H9 (cell line): Measurements from ENCODE around the gene TPCN2. TPM values are rescaled to one million over a fixed set of nuclear protein-coding genes. Genes with fewer than 3 reads are reported as not detected.

ENCODE experiments used
- DNase-seq: peaks from one replicate; pipeline ENCODE4 v3.0.0-alpha.2; 2017
- H2AFZ ChIP-seq: one replicate; pipeline ENCODE4 v1.6.1; 2013; ENCODE audit warnings: mild to moderate bottlenecking, low read length, control low read depth, moderate library complexity
- H2AK5ac ChIP-seq: 2 replicates; pipeline ENCODE4 v1.6.1; 2013; ENCODE audit warnings: low read length, control low read depth, mixed read lengths; ENCODE audit not compliant: insufficient read length
- H2BK120ac ChIP-seq: one replicate; pipeline ENCODE4 v1.6.1; 2013; ENCODE audit warnings: low read depth, mild to moderate bottlenecking, low read length, control low read depth, inconsistent platforms; ENCODE audit not compliant: poor library complexity, severe bottlenecking
- H2BK12ac ChIP-seq: 2 replicates; pipeline ENCODE4 v1.6.1; 2013; ENCODE audit warnings: low read length, control low read depth, mixed read lengths, low read depth; ENCODE audit not compliant: insufficient read length
- H2BK15ac ChIP-seq: 2 replicates; pipeline ENCODE4 v1.6.1; 2013; ENCODE audit warnings: low read depth, low read length, control low read depth
- H2BK20ac ChIP-seq: one replicate; pipeline ENCODE4 v1.6.1; 2013; ENCODE audit warnings: low read depth, mild to moderate bottlenecking, low read length, control low read depth, inconsistent platforms; ENCODE audit not compliant: poor library complexity, severe bottlenecking
- H2BK5ac ChIP-seq: 2 replicates; pipeline ENCODE4 v1.6.1; 2013; ENCODE audit warnings: low read length, control low read depth, mixed read lengths; ENCODE audit not compliant: insufficient read length
- H3K14ac ChIP-seq: 2 replicates; pipeline ENCODE4 v1.6.1; 2013; ENCODE audit warnings: low read length, control low read depth; ENCODE audit not compliant: insufficient read depth
- H3K18ac ChIP-seq: 2 replicates; pipeline ENCODE4 v1.6.1; 2013; ENCODE audit warnings: low read depth, mild to moderate bottlenecking, mixed read lengths, low read length, control low read depth; ENCODE audit not compliant: insufficient read length
- H3K23ac ChIP-seq: 2 replicates; pipeline ENCODE4 v1.6.1; 2013; ENCODE audit warnings: low read length, control low read depth, mixed read lengths, low read depth; ENCODE audit not compliant: insufficient read length
- H3K23me2 ChIP-seq: 2 replicates; pipeline ENCODE4 v1.6.1; 2013; ENCODE audit warnings: low read depth, mild to moderate bottlenecking, mixed read lengths, low read length, control low read depth; ENCODE audit not compliant: insufficient read length, poor library complexity, severe bottlenecking
- H3K27ac ChIP-seq: 2 replicates; pipeline ENCODE4 v1.5.1; 2013; ENCODE audit warnings: low read length, control low read depth, mixed read lengths, low read depth; ENCODE audit not compliant: insufficient read length
- H3K27me3 ChIP-seq: 2 replicates; pipeline ENCODE4 v1.6.1; 2013; ENCODE audit warnings: low read length, control low read depth, inconsistent platforms; ENCODE audit not compliant: insufficient read depth
- H3K4ac ChIP-seq: 2 replicates; pipeline ENCODE4 v1.6.1; 2013; ENCODE audit warnings: low read depth, mild to moderate bottlenecking, control low read depth, inconsistent platforms, low read length, moderate library complexity
- H3K4me1 ChIP-seq: 2 replicates; pipeline ENCODE4 v1.6.1; 2013; ENCODE audit warnings: low read length, control low read depth, inconsistent platforms; ENCODE audit not compliant: insufficient read depth
- H3K4me2 ChIP-seq: 2 replicates; pipeline ENCODE4 v1.6.1; 2013; ENCODE audit warnings: low read length, control low read depth, mixed read lengths; ENCODE audit not compliant: insufficient read length, insufficient read depth
- H3K56ac ChIP-seq: 2 replicates; pipeline ENCODE4 v1.6.1; 2013; ENCODE audit warnings: low read depth, mild to moderate bottlenecking, mixed read lengths, low read length, control low read depth; ENCODE audit not compliant: insufficient read length
- H3K79me1 ChIP-seq: 2 replicates; pipeline ENCODE4 v1.6.1; 2013; ENCODE audit warnings: low read depth, mild to moderate bottlenecking, moderate library complexity, low read length, control low read depth, inconsistent platforms; ENCODE audit not compliant: insufficient read depth, poor library complexity, severe bottlenecking
- H3K79me2 ChIP-seq: 2 replicates; pipeline ENCODE4 v1.6.1; 2013; ENCODE audit warnings: low read length, control low read depth, inconsistent platforms; ENCODE audit not compliant: insufficient read depth
- H3K9ac ChIP-seq: 2 replicates; pipeline ENCODE4 v1.6.1; 2013; ENCODE audit warnings: low read length, control low read depth, mixed read lengths; ENCODE audit not compliant: insufficient read length; ENCODE audit errors: extremely low read depth
- H3K9me3 ChIP-seq: one replicate; pipeline ENCODE4 v1.6.1; 2013; ENCODE audit warnings: low read depth, low read length, inconsistent platforms; ENCODE audit not compliant: control insufficient read depth
- H3T11ph ChIP-seq: one replicate; pipeline ENCODE4 v1.6.1; 2013; ENCODE audit warnings: mild to moderate bottlenecking, low read length, control low read depth, inconsistent platforms
- H4K20me1 ChIP-seq: one replicate; pipeline ENCODE4 v1.6.1; 2013; ENCODE audit not compliant: control insufficient read depth, insufficient read length, insufficient read depth
- H4K5ac ChIP-seq: 2 replicates; pipeline ENCODE4 v1.6.1; 2013; ENCODE audit warnings: low read depth, mild to moderate bottlenecking, mixed read lengths, low read length, control low read depth; ENCODE audit not compliant: insufficient read length
- H4K8ac ChIP-seq: replicated peaks from 2 replicates; pipeline ENCODE4 v1.6.1; 2013; ENCODE audit warnings: low read length, control low read depth, mixed read lengths, low read depth; ENCODE audit not compliant: insufficient read length
- H4K91ac ChIP-seq: 2 replicates; pipeline ENCODE4 v1.6.1; 2013; ENCODE audit warnings: low read depth, mild to moderate bottlenecking, moderate library complexity, mixed read lengths, low read length, control low read depth; ENCODE audit not compliant: insufficient read length
- H3K27ac Mint-ChIP-seq, 3 experiments: 2 replicates in 2 of 3; 3 replicates in 1 of 3; pipeline ENCODE4 v1.8.0; 2020 to 2021; ENCODE audit warnings: mixed read lengths in 3 of 3, mild to moderate bottlenecking in 1 of 3, moderate library complexity in 1 of 3
- H3K27me3 Mint-ChIP-seq: 2 replicates; pipeline ENCODE4 v1.8.0; 2021; ENCODE audit warnings: low read depth, mild to moderate bottlenecking, moderate library complexity, mixed read lengths
- H3K36me3 Mint-ChIP-seq, 3 experiments: 2 replicates in 2 of 3; 3 replicates in 1 of 3; pipeline ENCODE4 v1.8.0; 2020 to 2021; ENCODE audit warnings: low read depth in 3 of 3, mixed read lengths in 3 of 3; ENCODE audit not compliant: insufficient read depth in 1 of 3
- H3K4me1 Mint-ChIP-seq, 2 experiments: 2 replicates each; pipeline ENCODE4 v1.8.0; 2020; ENCODE audit warnings: mixed read lengths in 2 of 2
- H3K4me3 Mint-ChIP-seq, 2 experiments: 2 replicates in 1 of 2; 3 replicates in 1 of 2; pipeline ENCODE4 v1.8.0; 2020 to 2021; ENCODE audit warnings: mild to moderate bottlenecking in 2 of 2, mixed read lengths in 2 of 2, moderate library complexity in 1 of 2
- H3K9me3 Mint-ChIP-seq, 2 experiments: 2 replicates in 1 of 2; 3 replicates in 1 of 2; pipeline ENCODE4 v1.8.0; 2020; ENCODE audit warnings: mild to moderate bottlenecking in 2 of 2, mixed read lengths in 2 of 2, moderate library complexity in 1 of 2
- WGBS: extraction: QIAGEN DNeasy Blood & Tissue Kit; methylation state at CpG from one replicate; pipeline ENCODE4 v1.1.7; 2013; ENCODE audit warnings: missing lambda C conversion rate, low lambda C conversion rate, mixed read lengths; ENCODE audit not compliant: insufficient read length; ENCODE audit errors: extremely low coverage; 5-methylcytosine and 5-hydroxymethylcytosine counted together
- total RNA-seq: library from RNA; stranded (reverse); gene quantifications from 2 replicates; pipeline ENCODE4 v1.2.1, GENCODE V29; 2021
- TF ChIP-seq, protein P1 (sequence below): fragments of 200-600 bp; sonication (generic); conservative IDR thresholded peaks from 3 replicates; pipeline ENCODE4 v1.8.0; 2021; ENCODE audit warnings: antibody characterized with exemption, mild to moderate bottlenecking

TPCN2 gene
- total RNA-seq, 1 experiment from 2014 or later, result 16.8 TPM

DNA sequence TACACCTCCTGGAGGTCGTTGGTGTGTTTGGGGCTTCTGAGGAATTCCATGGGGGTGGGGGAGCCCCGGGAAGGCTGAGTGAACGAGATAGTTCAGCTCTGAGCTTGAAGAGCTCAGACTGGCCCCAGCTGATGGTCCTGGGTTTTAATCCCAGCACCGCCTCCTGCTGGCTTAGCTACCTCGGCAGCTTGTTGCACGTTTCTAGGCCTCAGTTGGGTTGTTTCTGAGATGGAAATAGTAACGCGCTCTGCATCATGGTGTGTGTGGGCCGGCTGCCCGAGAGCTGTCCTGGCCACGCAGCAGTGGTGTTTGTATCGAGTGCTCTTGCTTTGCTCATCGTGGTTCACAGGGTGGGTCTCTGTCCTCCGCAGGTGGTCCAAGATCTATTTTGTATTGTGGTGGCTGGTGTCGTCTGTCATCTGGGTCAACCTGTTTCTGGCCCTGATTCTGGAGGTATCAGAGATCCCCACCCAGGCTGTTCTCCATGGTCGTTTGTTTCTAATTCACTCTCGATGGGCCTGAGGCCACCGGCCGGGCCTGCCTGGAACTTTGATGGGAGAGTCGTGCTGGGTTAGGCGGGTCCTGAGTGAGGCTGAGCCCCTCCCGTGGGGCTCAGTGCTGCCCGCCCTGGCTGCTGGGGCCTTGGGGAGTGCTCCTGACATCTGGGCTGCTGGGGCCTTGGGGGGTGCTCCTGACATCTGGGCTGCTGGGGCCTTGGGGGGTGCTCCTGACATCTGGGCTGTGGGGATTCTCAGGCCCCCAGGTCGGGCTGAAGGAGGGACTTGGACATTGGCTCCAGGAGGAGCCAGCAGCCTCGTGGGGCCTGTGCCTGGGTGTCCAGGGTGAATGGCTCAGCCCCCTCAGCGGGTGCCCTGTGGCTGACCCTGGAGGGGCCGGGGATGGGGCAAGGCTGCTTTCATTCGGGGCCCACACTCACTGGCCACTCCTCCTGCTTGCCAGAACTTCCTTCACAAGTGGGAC is 37.7 kb downstream of the TPCN2 start:
- no peak overlapping the region for H4K91ac ChIP-seq
- H3K9me3 Mint-ChIP-seq, result no peaks in the 10 kb centered on the region

More for the DNA sequence above, 37.7 kb downstream of the TPCN2 start:
- no peak overlapping the region for H3K4ac ChIP-seq
- no peak overlapping the region for H3K56ac ChIP-seq
- no peaks in the 10 kb centered on the region for H3K23me2 ChIP-seq
- H2BK5ac ChIP-seq, result no peak overlapping the region
- H3K14ac ChIP-seq, result no peak overlapping the region; the same call in 1 of the 2 replicates
- Mint-ChIP-seq H3K4me1 (peaks cover 5 to 9% of the 10 kb centered on the region in 2 experiments; a peak in 3 of 4 replicates), H3K4me3 (no peak overlapping the region), H3K27me3 (no peaks in the 10 kb centered on the region), H3K27ac (peak overlapping the region in 2 of 3 experiments; percentile 12 to 57; a peak in 2 of 7 replicates), H3K36me3 (peaks cover 10 to 43% (median 34%) of the 10 kb centered on the region in 3 experiments)
- H2AK5ac ChIP-seq, result no peak overlapping the region
- WGBS, result no CpG with 5 or more reads among the region's 28 CpGs
- no peak overlapping the region for H3T11ph ChIP-seq
- DNase-seq, result no peak
- H3K27ac ChIP-seq, result no peak overlapping the region
- H2BK15ac ChIP-seq, result no peak overlapping the region
- no peaks in the 10 kb centered on the region for H3K79me1 ChIP-seq
- H3K4me1 ChIP-seq, result no peaks in the 10 kb centered on the region
- H3K23ac ChIP-seq, result no peak overlapping the region
- H3K4me2 ChIP-seq, result no peak overlapping the region
- H2BK120ac ChIP-seq, result no peak overlapping the region
- H3K79me2 ChIP-seq, result 0 out of 2 replicates have a peak, but pooled peaks cover 2% of the 10 kb centered on the region
- no peak overlapping the region for H4K8ac ChIP-seq
- TF ChIP-seq, protein P1, sequence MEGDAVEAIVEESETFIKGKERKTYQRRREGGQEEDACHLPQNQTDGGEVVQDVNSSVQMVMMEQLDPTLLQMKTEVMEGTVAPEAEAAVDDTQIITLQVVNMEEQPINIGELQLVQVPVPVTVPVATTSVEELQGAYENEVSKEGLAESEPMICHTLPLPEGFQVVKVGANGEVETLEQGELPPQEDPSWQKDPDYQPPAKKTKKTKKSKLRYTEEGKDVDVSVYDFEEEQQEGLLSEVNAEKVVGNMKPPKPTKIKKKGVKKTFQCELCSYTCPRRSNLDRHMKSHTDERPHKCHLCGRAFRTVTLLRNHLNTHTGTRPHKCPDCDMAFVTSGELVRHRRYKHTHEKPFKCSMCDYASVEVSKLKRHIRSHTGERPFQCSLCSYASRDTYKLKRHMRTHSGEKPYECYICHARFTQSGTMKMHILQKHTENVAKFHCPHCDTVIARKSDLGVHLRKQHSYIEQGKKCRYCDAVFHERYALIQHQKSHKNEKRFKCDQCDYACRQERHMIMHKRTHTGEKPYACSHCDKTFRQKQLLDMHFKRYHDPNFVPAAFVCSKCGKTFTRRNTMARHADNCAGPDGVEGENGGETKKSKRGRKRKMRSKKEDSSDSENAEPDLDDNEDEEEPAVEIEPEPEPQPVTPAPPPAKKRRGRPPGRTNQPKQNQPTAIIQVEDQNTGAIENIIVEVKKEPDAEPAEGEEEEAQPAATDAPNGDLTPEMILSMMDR, result peak; percentile 38; the same call in 2 of the 3 replicates
- no peak overlapping the region for H2BK20ac ChIP-seq
- H2BK12ac ChIP-seq, result no peak overlapping the region
- H3K9ac ChIP-seq, result no peak overlapping the region
- H4K20me1 ChIP-seq, result no peaks in the 10 kb centered on the region
- H3K18ac ChIP-seq, result no peak overlapping the region
- H2AFZ ChIP-seq, result no peak overlapping the region
- no peaks in the 10 kb centered on the region for H3K27me3 ChIP-seq
- H4K5ac ChIP-seq, result no peak overlapping the region
- no peaks in the 10 kb centered on the region for H3K9me3 ChIP-seq
